ENCODE results near the gene CDKN2C.
"Not testable (repeated sequence)": the region's sequence is repeated elsewhere in the genome, so short reads cannot be mapped to it uniquely, and the experiment has no call there.

Gene CDKN2C

DNA sequence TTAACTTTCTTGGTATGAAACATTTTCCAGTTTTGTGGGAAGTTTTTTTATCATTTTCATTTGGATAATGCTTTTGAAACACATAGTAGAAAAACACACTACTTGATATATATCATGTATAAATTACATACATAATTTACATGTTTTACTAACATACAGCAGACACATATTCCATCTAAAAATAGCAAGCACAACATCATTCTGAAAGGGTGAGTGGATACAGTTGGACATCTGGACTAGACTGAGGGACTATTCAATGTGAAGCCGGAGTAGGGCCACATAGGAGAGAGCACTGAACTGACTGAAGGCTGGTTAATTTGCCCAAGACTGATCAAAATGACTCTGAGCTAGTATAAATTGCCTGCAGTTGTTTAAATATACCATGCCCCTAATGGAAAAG, 11.7 kb downstream of the CDKN2C start:
- DNase-seq: no peak

DNA sequence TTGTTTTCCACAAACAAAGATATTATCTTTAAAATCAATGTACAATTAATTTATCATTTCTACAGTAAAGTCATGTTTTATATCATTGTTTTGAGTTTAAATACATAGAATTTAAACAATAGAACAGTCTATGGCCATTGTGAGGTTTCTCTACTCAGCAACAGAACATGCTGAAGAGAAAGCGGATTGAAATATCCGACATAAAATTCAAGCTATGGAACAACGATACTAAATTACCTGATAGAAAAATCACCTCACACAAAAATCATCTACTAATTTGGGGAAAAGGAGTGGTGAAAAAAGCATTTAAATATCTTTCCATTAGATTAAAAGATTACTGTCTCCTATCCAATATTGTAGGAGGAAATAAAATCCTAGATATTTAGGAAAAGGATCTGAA, 12.6 kb downstream of the CDKN2C start:
- DNase-seq: no peak

DNA sequence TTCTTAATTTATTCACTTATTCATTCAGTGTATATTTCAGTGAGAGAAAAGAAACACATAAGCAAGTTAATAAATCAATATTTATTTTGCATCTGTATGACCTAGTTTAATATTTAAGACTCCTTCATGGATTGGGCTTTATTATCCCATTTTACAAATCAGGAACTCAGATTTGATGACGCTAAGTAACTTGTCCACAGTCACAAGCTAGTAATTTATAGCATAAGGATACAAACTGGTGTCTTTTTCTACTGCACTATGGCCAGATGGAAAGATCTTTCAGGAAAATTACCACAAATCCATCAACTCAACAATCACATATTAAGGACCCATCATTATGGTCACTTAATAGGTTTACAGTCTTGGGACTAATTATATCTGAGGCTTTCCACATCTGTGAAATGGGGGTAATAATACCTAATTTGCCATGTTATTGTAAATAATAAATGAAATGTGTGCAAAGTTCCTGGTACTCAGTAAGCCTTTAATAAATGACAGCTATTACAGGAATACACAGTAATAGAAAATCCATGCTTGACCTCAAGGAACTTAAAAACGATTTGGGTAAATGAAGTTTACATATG, 13.3 kb downstream of the CDKN2C start:
- no peak for DNase-seq

DNA sequence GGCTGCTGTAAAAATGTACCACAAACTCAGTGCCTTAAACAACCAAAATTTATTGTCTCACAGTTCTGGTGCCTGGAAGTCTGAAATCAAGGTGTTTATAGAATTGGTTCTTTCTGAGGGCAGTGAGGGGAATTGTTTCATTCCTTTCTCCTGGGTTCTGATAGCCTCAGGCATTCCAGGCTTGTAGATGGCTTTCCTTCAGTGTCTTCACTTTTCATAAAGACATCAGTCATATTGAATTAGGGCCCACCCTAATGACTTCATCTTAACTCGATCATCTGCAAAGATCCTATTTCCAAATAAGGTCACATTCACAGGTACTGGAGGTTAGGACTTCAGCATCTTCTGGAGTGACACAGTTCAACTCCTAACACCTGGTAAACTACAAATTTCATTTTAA, 15.0 kb downstream of the CDKN2C start:
- no peak for DNase-seq

DNA sequence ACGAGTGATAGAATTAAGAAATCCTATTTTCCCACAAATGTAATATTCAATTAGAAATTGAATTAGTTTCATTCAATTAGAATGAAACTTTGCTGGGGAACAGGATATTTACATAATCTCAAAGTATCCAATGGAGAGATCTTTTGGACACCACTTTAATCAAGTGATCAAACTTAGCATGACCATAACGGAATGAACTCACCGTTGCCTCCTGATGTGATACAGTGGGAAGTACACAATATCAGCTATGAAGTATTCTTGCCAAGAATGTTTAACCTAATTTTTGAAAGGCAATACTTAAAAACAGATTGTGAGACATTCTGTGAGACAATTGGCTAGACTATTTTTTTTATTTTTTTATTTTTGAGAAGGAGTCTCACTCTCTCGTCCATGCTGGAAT, 16.6 kb downstream of the CDKN2C start:
- DNase-seq: no peak

DNA sequence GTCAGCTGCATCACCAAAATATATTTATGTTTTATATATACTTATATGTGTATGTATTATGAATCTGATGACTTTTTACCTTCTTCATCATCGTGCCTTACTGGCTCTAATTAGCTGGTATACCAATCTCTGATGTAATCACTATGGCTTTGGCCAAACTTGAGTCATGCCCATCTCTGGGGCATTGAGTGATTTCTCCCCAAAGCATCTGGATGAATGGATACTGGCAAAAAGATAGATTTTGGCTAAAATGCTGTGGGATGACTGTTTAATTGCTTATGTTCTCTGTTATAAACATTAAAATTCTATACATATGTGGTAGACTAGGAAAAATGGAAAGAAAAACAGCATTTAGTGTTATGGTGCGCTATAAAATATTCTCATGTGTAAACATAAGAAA, 19.6 kb downstream of the CDKN2C start:
- DNase-seq: no peak

DNA sequence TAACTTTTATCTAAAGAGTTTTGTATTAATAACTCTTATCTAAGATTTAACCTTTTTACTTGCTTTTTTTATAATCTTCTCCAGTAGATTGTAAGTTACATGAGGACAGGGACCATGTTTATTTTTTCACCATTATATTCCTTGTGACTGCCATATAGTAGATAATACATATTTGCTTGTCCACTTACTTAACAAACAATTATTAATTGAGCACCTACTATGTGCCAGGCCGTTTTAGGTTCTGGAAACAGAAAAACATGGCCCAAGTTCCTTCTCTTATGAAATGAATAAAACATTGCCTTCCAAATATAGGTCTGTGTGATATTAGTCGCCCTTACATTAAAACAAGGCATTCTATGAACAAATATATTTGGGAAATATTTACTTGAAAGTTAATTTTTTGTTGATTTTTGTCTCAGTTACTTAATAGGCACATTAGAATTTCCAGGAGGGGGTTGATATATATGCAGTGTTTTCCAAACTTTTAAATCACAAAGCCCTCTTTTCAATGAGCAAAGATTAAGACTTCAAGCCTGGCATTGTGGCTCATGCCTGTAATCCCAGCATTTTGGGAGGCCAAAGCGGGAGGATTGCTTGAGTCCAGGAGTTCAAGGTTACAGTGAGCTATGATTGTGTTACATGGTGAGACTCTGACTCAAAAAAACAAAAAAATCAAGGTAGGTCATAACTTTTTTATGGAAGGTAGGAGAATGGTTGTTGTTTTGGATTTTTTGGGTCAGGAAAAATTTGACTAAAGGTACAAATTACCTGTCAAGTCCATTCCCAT, 22.7 kb downstream of the CDKN2C start:
- DNase-seq: no peak

DNA sequence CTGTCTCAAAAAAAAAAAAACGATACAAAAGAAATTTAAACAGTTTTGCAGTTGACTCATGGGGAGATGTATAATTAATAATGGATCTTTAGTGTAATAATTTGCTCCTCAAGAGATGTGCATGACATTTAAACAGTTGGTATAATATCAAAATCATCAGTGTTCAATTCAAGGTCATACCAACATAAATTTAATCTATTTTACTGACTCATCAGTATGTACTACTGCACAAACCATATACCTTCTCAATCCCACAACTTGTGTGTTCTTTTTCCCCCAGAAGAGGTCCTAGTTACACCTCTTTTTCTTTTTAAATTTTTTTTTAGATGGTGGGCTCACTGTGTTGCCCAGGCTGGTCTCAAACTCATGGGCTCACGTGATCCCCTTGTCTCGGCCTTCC, 23.6 kb downstream of the CDKN2C start:
- no peak for DNase-seq

DNA sequence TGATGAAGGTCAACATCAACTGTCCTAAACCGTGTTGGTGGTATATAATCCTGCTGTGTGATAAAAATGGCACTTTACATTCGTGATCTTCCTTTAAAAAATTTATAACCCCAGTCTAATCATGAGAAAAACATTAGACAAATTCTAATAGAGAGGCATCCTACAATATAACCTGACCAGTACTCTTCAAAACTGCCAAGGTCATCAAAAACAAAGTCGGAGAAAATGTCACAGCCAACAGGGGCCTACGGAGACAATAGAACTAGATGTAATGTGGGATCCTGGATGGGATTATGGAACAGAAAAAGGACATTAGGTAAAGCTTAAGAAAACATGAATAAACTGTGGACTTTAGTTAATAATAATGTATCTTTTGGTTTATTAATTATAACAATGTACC, 25.0 kb downstream of the CDKN2C start:
- no peak for DNase-seq

DNA sequence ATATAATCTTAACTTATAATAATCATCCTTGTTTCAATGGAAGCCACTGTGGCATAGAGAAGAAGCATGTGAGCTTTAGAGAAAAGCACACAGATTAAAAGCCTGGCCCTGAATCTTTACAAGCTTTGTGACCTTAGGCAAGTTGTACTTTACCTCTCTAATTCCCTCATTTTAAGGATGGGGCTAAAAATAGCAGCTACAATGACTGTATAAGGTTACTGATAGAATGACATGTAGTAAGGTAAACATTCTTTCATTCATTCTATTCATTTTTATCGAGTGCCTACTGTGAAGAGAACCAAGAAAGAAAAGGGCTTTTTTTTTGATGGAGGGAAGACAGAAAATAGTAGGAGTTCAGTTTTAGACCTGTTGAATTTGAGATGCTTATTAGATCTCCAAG, 25.6 kb downstream of the CDKN2C start:
- DNase-seq: no peak

DNA sequence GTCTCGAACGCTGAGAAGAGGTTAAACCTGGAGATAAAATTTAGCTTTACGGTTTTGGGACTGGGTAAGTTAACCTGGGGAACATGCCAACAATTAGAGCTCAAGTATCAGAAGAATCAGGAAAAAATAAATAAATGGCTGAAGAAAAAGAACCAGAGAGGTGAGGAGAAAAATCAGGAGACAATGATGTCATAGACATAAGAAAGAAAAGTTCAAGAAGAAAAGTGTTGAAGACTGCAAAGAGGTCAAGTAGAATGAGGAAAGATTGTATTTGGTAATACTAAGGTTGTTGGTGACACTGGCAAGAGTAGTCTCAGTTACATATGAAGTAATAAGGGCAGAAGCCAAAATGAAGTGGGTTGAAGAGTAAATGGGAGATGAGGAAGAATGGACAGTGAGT, 26.0 kb downstream of the CDKN2C start:
- no peak for DNase-seq

DNA sequence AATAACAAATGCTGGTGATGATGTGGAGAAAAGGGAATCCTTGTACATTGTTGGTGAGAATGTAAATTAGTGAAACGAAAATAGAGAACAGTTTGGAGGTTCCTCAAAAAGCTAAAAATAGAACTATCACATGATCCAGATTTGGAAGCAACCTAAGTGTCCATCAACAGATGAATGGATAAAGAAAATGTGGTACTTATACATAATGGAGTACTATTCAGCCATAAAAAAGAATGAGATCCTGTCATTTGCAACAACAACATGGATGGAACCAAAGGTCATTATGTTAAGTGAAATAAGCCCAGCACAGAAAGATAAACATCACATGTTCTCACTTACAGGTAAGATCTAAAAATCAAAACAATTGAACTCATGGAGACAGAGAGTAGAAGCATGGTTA, 29.3 kb downstream of the CDKN2C start:
- DNase-seq: not testable (repeated sequence)

DNA sequence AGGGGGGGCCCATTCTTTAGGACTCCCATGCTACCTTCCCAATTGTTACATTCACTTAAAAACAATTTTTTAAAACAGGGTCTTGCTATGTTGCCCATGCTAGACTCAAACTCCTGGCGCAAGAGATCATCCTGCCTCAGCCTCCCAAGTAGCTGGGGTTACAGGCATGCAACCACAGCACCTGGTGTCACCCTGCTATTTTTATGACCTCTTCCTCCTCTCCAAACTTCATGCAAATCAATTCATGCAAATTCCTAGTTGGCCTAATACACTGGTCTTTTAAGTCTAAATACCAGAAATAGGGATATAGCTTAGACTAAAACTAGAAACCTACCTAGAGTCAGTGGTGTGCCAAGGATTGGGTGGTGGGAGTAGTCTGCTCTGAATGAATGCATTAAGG, 30.1 kb downstream of the CDKN2C start:
- DNase-seq: no peak

DNA sequence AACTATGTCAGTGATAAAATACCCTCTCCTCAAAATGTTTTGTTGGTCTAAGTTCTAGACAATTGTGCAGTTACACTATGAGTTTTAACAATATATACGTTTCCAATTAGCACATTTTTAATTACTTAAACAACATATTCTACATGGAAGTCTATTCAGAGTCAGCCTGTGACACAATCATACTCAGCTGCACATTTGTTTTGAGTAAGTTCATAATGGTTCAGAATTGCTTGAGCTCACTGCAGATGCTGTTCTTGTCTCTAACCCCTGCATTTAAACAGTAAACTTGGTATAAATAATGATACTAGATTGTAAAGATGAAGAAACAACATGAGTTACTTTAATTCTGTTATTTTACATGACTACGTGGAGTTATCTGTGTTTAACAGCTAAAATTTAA, 30.6 kb downstream of the CDKN2C start:
- no peak for DNase-seq

DNA sequence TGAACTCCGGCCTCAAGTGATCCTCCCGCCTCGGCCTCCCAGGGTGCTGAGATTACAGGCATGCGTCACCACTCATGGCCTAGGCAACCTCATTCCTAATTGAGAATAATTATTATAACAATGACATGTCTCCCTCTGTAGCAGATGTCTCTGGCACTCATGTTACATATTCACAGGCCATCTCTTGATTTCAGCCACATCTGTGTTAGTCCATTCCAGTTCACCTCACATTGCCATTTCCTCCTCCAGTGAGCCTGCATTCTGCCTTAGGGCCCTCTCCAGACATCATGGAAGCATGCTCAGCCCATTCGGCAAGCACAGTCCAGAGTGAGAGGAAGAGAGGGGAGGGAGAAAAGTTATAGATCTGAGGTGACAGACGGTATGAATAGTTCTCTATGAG, 32.5 kb downstream of the CDKN2C start:
- no peak for DNase-seq

DNA sequence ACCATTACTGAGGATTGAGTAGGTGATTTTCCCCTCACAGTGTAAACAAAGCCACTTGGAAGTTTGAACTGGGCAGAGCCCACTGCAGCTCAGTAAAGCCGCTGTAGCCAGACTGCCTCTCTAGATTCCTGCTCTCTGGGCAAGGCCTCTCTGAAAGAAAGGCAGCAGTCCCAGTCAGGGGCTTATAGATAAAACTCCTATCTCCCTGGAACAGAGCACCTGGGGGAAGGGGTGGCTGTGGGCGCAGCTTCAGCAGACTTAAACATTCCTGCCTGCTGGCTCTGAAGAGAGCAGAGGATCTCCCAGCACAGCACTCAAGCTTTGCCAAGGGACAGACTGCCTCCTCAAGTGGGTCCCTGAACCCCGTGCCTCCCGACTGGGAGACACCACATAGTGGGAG, 35.5 kb downstream of the CDKN2C start:
- DNase-seq: not testable (repeated sequence)

DNA sequence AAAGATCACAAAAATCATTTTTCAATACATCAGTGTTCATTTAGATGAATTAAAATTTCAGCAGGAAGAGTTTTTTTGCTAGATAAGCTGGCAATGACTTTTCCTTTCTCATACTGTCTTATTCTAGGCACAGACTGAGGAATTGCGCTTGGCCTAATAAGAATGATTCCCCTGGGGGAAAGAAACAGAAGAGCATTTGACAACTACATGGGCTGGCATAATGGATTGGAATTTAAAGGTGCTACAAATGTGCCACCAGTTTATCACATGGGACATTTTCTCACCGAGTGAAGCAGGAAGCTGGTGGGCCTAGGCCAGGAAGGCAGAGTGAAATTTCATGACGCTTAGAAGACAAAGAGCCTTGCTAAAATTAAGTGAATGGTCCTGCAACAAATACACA, 39.3 kb downstream of the CDKN2C start:
- DNase-seq: no peak

DNA sequence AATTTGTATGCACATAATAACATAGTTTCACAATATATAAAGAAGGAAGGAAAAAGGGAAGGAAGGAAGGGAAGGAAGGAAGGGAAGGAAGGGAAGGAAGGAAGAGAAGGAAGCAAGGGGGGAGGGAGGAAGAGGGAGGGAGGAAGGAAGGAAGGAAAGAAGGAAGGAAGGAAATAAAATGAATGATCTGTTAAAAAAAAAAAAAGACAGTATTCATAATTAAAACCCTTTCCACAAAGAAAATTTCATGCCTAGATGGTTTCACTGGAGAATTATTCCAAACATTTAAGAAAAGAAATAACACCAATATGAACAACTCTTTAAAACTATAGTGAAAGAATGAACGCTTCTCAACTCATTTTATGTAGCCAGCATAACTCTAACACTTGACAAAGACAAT, 44.8 kb downstream of the CDKN2C start:
- no peak for DNase-seq

DNA sequence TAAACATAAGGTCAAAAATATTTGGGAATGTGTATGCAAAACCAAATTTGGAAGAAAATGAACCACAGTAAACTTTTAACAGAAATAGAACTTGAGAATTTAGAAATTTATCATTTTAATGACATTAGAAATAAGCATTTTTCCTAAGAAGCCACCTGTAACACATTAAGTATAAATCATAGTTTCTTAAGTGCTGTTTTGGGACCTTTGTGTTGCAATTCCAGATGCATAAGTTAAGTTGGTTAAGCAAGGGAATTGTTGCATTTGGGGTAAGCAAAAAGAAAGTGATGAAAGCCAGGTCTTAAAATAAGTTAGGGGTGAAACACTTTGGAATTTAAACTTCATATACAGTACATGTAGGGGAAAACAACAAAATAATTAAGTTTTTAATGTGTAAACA, 49.8 kb downstream of the CDKN2C start:
- no peak for DNase-seq
